Pulmonary artery endothelial cell (primary cell): ENCODE results near the gene MSH4. TPM values are rescaled to one million over a fixed set of nuclear protein-coding genes. Genes with fewer than 3 reads are reported as not detected.
"Not testable (repeated sequence)": the region's sequence is repeated elsewhere in the genome, so short reads cannot be mapped to it uniquely, and the experiment has no call there.

Source experiments
- DNase-seq: peaks from one replicate; pipeline ENCODE4 v3.0.0-alpha.2; 2011; ENCODE audit warnings: low read depth, low spot score
- total RNA-seq: library from RNA; depleted of rRNA; stranded (reverse); fragments of >200 nt; gene quantifications from 2 replicates; pipeline ENCODE4 v1.2.3, GENCODE V29; 2014

Gene MSH4
- total RNA-seq, 1 donor from 2014 or later, result 0.13 TPM

GRCh38 chr1:75795703-75796193 lies 934 bp upstream of the MSH4 start:
- no peak for DNase-seq

- no peak for DNase-seq
Measured at GRCh38 chr1:75797273-75797588, 549 bp downstream of the MSH4 start.

- no peak for DNase-seq
Measured at GRCh38 chr1:75797606-75798216, 1.0 kb downstream of the MSH4 start.

- DNase-seq, result not testable (repeated sequence)
Measured at GRCh38 chr1:75801480-75801879, 4.8 kb downstream of the MSH4 start.

- no peak for DNase-seq
Measured at GRCh38 chr1:75808921-75809320, 12.2 kb downstream of the MSH4 start.

GRCh38 chr1:75810113-75810512 lies 13.4 kb downstream of the MSH4 start:
- DNase-seq, result not testable (repeated sequence)

DNA sequence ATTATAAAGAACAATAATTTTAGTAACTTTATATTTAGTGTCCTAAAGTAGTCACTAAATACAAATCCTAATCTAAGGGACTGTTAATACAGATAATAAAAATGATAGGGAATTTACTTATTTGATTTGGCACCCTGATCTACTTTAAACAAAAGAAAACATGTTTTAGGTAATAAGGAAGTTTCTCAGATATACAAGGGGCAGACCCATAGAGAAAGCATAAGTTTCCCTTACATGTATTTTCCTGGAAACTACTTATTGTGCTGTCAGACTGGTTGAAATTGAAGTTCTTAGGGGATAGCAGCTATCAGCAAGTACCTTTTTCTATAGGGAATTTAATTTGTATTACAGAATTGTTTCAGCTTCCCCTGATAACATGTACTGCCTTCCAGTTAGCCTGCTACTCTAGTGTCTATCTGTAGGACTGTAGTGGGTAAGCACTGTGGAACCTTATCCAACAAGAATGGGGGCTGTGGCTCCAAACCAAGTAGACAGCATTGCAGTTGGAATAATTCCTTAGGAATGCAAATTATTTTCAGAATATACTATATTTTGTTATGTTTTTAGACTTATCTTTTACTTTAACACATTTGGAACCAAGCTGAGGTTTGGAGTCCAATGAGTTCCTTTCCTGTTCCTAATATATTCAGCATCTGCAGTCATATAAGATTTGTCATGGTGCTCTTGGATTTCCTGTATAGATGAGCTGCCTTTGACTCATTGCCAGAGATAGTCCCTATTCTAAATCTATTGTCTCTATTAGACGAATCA lies 14.7 kb downstream of the MSH4 start:
- no peak for DNase-seq

DNA sequence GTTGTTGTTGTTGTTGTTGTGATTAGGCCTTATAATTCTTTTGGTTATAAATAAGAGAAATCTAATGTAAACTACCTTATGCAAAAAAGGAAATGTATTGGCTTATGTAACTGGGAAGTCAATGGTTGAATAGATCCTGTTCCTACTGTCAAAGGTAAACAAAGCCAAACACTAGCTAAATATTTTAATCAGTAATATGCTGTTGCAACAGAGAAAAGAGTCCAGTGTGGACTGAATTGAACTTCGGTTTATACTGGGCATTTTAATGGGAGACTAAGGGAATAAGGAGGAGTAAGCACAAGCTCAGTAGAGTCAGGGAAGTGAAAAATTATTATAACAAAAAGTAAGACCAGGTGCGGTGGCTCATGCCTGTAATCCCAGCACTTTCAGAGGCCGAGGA lies 15.4 kb downstream of the MSH4 start:
- DNase-seq, result no peak

- DNase-seq, result not testable (repeated sequence)
Measured at GRCh38 chr1:75823596-75823995, 26.9 kb downstream of the MSH4 start.

DNA sequence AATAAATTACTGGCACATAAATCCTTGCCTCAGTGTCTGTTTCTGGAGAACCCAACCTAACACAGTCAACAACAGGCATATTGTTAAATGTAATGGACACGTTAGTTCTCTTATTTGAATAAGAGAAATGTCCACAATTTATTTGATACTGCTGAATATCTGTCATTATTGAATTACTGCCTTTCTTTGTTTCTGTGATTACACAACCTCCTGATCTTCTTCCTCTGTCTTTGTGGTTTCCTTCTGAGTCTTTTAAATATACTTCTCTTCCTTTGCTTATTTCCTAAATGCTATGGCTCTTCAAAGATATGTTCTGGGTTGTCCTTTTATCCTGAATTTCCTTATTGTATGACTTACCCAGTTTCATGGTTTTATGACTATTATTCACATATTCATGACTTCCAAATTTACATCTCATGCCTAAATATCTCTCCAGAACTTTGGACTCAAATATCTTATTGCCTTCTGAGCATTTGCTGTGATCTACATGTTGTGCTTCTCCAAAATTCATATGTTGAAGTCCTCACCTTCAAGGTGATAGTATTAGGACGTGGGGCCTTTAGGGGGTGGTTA lies 39.9 kb downstream of the MSH4 start:
- no peak for DNase-seq

GRCh38 chr1:75838079-75838478 lies 41.4 kb downstream of the MSH4 start:
- DNase-seq, result no peak

DNA sequence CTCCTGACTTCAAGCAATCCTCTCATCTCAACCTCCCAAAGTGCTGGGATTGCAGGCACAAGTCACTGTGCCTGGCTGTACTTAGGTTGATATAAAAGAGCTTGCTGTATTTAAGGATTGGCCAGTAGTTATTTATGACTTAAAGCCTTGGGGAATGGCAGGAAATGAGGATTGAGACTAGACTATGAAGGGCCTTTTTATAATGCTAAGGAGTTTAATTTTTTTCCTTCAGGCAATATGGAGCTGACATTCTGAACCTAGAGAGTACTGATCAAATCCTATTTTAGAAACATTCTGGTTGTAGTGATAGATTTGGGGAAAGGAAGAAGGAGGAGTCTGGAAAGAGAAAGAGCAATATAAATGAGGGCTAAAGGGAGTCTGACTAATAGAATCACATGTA lies 44.7 kb downstream of the MSH4 start:
- no peak for DNase-seq

- DNase-seq, result no peak
Measured at GRCh38 chr1:75845576-75845975, 48.9 kb downstream of the MSH4 start.

DNA sequence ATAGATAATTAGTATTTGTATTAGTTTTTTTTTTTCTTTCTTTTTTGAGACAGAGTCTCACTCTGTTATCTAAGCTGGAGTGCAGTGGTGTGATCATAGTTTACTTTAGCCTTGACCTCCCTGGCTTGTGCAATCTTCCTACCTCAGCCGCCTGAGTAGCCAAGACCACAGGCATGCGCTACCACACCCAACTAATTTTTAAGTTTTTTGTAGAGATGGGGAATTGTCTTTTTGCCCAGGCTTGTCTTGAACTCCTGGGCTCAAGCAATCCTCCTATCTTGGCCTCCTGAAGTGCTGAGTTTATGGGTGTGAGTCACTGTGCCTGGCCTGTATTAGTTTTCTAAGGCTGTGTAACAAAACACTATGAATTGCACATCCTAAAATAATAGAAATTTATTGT lies 58.3 kb downstream of the MSH4 start:
- DNase-seq, result no peak

DNA sequence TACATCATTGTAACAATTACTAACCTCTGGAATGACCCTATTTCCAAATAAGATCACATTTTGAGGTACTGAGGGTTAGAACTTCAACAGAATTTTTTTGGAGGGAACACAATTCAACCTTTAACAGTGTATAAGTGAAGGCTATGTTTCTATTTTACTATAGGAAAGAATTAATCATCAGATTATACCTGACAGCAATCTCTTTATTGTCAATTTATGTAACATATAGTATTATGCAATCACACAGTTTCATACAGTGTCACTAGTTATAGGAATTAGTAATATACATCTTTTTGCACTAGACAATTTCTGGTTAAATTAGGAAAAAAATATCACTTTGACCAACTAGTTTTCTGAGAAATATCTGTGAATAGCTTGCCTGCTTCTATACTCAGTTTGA lies 59.1 kb downstream of the MSH4 start:
- no peak for DNase-seq

DNA sequence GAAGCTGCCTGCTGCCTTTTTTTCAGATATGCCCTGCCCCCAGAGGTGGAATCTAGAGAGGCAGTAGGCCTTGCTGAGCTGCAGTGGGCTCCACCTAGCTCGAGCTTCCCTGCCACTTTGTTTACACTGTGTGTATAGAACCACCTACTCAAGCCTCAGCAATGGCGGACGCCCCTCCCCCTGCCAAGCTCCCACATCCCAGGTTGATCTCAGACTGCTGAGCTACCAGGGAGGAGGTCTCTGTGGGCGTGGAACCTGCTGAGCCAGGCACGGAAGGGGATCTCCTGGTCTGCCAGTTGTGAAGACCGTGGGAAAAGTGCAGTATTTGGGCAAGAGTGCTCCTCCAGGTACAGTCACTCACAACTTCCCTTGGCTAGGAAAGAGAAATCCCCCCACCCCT lies 65.1 kb downstream of the MSH4 start:
- no peak for DNase-seq

DNA sequence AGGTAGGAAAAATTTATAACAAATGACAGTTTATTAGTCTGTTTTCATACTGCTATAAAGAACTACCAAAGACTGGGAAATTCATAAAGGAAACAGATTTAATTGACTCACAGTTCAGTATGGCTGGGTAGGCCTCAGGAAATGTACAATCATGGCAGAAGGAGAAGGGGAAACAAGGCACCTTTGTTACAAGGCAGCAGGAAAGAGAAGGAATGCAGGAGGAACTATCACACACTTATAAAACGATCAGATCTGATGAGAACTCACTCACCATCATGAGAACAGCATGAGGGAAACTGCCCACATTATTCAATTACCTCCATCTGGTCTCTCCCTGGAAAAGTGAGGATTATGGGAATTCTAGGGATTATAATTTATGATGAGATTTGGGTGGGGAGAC lies 74.3 kb downstream of the MSH4 start:
- DNase-seq, result no peak

- no peak for DNase-seq
Measured at GRCh38 chr1:75879985-75880384, 83.3 kb downstream of the MSH4 start.

GRCh38 chr1:75884437-75884836 lies 87.8 kb downstream of the MSH4 start:
- DNase-seq, result no peak

DNA sequence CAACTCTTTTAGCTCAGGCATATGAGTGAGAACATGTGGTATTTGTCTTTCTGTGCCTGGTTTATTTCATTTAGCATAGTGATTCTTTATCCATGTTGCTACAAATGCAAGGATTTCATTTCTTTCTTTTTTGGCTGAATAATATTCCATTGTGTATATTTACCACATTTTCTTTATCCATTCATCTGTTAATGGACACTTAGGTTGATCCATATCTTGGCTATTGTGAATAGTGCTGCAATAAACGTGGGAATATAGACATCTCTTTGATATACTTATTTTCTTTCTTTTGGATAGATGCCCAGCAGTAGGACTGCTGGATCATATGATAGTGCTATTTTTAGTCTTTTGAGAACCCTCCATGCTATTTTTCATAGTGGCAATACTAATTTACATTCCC lies 104.7 kb downstream of the MSH4 start:
- DNase-seq, result no peak

GRCh38 chr1:75908717-75909152 lies 112.1 kb downstream of the MSH4 start:
- no peak for DNase-seq

DNA sequence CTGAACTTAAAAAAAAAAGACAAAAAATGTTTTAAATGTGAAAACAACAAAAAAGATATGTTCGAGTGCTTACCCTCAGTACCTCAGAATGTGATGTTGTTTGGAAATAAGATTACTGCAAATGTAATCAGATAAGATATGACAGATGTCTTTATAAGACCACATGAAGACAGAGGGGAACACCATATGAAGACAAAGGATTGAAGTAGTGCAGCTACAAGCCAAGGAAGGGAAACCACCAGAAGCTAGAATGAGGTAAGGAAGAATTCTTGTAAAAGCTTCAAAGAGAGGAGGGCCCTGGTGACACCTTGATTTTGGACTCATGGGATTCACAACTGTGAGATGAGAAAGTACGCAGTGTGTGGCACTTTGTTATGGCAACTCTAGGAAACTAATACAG lies 120.2 kb downstream of the MSH4 start:
- DNase-seq, result no peak

DNA sequence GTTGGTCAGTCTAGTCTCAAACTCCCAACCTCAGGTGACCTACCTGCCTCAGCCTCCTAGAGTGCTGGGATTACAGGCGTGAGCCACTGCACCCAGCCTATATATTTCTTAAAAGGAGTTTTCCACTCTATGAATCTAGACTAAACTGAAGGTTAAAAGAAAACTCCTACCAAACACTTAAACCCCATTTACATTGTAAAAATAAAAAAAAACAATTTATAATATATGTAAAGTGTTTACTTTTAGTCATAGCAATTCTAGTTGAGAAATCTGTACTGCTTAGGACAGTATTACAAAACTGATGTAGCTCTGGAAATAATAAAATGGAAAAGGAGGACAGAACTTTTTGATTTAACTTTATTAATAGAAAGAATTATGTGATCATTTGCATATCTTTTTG lies 126.0 kb downstream of the MSH4 start:
- DNase-seq, result no peak
